IMR-90 (cell line): ENCODE data around the gene CALR. TPM values are rescaled to one million over a fixed set of nuclear protein-coding genes. Genes with fewer than 3 reads are reported as not detected.

Experiments
- ATAC-seq: fragments of 200-7000 bp; cut with Tn5 transposase; 2 replicates; pipeline ENCODE4 v1.9.1; 2020; ENCODE audit warnings: low read depth, mild to moderate bottlenecking, moderate library complexity
- BruUV-seq: library from RNA; stranded (reverse); fragments of 400-500 nt; replicated peaks from 2 replicates; lab custom pipeline; 2021; lab: Mats Ljungman, UMichigan
- CTCF ChIA-PET: fragments of 300-600 bp; formaldehyde crosslinking; extraction: SDS; loops from one replicate; lab custom pipeline; 2021; ENCODE audit warnings: antibody characterized with exemption; lab: Yijun Ruan, JAX
- POLR2A ChIA-PET: fragments of 300-600 bp; sonication (Branson Sonifier 250); formaldehyde crosslinking; loops from one replicate; lab custom pipeline; 2022; ENCODE audit warnings: antibody characterized with exemption; ENCODE audit not compliant: unreplicated experiment; lab: Charles Lee
- DNase-seq: peaks from one replicate; pipeline ENCODE4 v3.0.0; 2013
- H2AFZ ChIP-seq: replicated peaks from 2 replicates; pipeline ENCODE3; 2013; ENCODE audit warnings: low read length, mild to moderate bottlenecking; ENCODE audit not compliant: poor library complexity
- H2AK5ac ChIP-seq: 2 replicates; pipeline ENCODE4 v1.6.1; 2013; ENCODE audit warnings: low read depth, low read length, inconsistent platforms
- H2AK9ac ChIP-seq: replicated peaks from 2 replicates; pipeline ENCODE3; 2013; ENCODE audit warnings: mild to moderate bottlenecking, low read depth, low read length, moderate library complexity; ENCODE audit not compliant: poor library complexity
- H2BK120ac ChIP-seq: 2 replicates; pipeline ENCODE4 v1.6.1; 2013; ENCODE audit warnings: low read depth, low read length, inconsistent platforms
- H2BK15ac ChIP-seq: 3 replicates; pipeline ENCODE4 v1.6.1; 2013; ENCODE audit warnings: low read depth, low read length, inconsistent platforms
- H2BK20ac ChIP-seq: 2 replicates; pipeline ENCODE4 v1.6.1; 2013; ENCODE audit warnings: low read depth, mild to moderate bottlenecking, inconsistent platforms, low read length, moderate library complexity
- H2BK5ac ChIP-seq: 2 replicates; pipeline ENCODE4 v1.6.1; 2013; ENCODE audit warnings: mild to moderate bottlenecking, low read depth, low read length, inconsistent platforms; ENCODE audit not compliant: poor library complexity, severe bottlenecking
- H3K14ac ChIP-seq: replicated peaks from 2 replicates; pipeline ENCODE4 v1.6.1; 2013; ENCODE audit warnings: low read depth, low read length, inconsistent platforms
- H3K18ac ChIP-seq: 2 replicates; pipeline ENCODE4 v1.6.1; 2013; ENCODE audit warnings: low read depth, low read length, control low read depth
- H3K23ac ChIP-seq: 2 replicates; pipeline ENCODE4 v1.6.1; 2013; ENCODE audit warnings: low read depth, low read length, inconsistent platforms
- H3K27ac ChIP-seq: 2 replicates; pipeline ENCODE4 v1.5.1; 2013; ENCODE audit warnings: mild to moderate bottlenecking, control low read depth, low read length; ENCODE audit not compliant: insufficient read depth
- H3K27me3 ChIP-seq: 2 replicates; pipeline ENCODE4 v1.6.1; 2013; ENCODE audit warnings: low read length; ENCODE audit not compliant: control insufficient read depth, insufficient read depth
- H3K36me3 ChIP-seq: 2 replicates; pipeline ENCODE4 v1.6.1; 2013; ENCODE audit warnings: low read length, mixed read lengths; ENCODE audit not compliant: control insufficient read depth, insufficient read depth
- H3K4ac ChIP-seq: 2 replicates; pipeline ENCODE4 v1.6.1; 2013; ENCODE audit warnings: low read depth, low read length, inconsistent platforms
- H3K4me1 ChIP-seq: 2 replicates; pipeline ENCODE4 v1.6.1; 2013; ENCODE audit warnings: low read length, mixed read lengths; ENCODE audit not compliant: control insufficient read depth, insufficient read depth
- H3K4me2 ChIP-seq: 2 replicates; pipeline ENCODE4 v1.6.1; 2013; ENCODE audit warnings: low read depth, mild to moderate bottlenecking, control low read depth, low read length, moderate library complexity
- H3K4me3 ChIP-seq: 2 replicates; pipeline ENCODE4 v1.5.1; 2013; ENCODE audit warnings: low read depth, mild to moderate bottlenecking, control low read depth, low read length, moderate library complexity; ENCODE audit not compliant: insufficient read depth
- H3K56ac ChIP-seq: 2 replicates; pipeline ENCODE4 v1.6.1; 2013; ENCODE audit warnings: low read length, inconsistent platforms; ENCODE audit not compliant: insufficient read depth; ENCODE audit errors: extremely low read depth
- H3K79me1 ChIP-seq, 2 experiments: 2 replicates each; pipeline ENCODE4 v1.6.1; 2013; ENCODE audit warnings: low read length in 2 of 2, inconsistent platforms in 1 of 2, low read depth in 1 of 2
- H3K9ac ChIP-seq: 2 replicates; pipeline ENCODE4 v1.6.1; 2013; ENCODE audit warnings: low read depth, low read length, control low read depth
- H3K9me1 ChIP-seq: 2 replicates; pipeline ENCODE4 v1.6.1; 2013; ENCODE audit warnings: low read length, inconsistent platforms; ENCODE audit not compliant: insufficient read depth
- H3K9me3 ChIP-seq: 2 replicates; pipeline ENCODE4 v1.6.1; 2013; ENCODE audit warnings: low read length; ENCODE audit not compliant: control insufficient read depth, insufficient read depth
- H4K20me1 ChIP-seq: 2 replicates; pipeline ENCODE4 v1.6.1; 2013; ENCODE audit warnings: low read length, inconsistent platforms; ENCODE audit not compliant: insufficient read depth
- H4K5ac ChIP-seq: 2 replicates; pipeline ENCODE4 v1.6.1; 2013; ENCODE audit warnings: mild to moderate bottlenecking, low read depth, low read length, control low read depth
- H4K8ac ChIP-seq, 2 experiments: 2 replicates each; pipeline ENCODE4 v1.6.1; 2013; ENCODE audit warnings: low read depth in 2 of 2, low read length in 2 of 2, control low read depth in 1 of 2, inconsistent platforms in 1 of 2
- H4K91ac ChIP-seq: 2 replicates; pipeline ENCODE4 v1.6.1; 2013; ENCODE audit warnings: low read depth, low read length, inconsistent platforms; ENCODE audit not compliant: insufficient read depth
- BHLHE40 ChIP-seq: fragments of 150-350 bp; IDR thresholded peaks from 2 replicates; pipeline ENCODE4 v1.6.1; 2016; ENCODE audit warnings: mild to moderate bottlenecking, low read depth, low read length
- CHD1 ChIP-seq: IDR thresholded peaks from 2 replicates; pipeline ENCODE4 v1.6.1; 2012; ENCODE audit warnings: low read depth, low read length, improper control_type of control experiment
- MXI1 ChIP-seq: IDR thresholded peaks from 2 replicates; pipeline ENCODE4 v1.6.1; 2012; ENCODE audit warnings: low read depth, mild to moderate bottlenecking, low read length, moderate library complexity, borderline replicate concordance
- WGBS, 2 experiments: methylation state at CpG; one replicate each; pipeline versions ENCODE4 v1.1.5 to v1.1.7; 2013; ENCODE audit warnings: missing lambda C conversion rate in 2 of 2; ENCODE audit not compliant: insufficient read length in 1 of 2; ENCODE audit errors: extremely low coverage in 2 of 2; 5-methylcytosine and 5-hydroxymethylcytosine counted together
- dilution Hi-C: fragments of 300-500 bp; cut with HindIII; formaldehyde crosslinking; loops from one replicate; pipeline ENCODE4 v1.14.3; 2018; ENCODE audit warnings: low sequenced_read_pairs; ENCODE audit not compliant: unreplicated experiment
- in situ Hi-C: fragments of 300-500 bp; cut with MboI; formaldehyde crosslinking; loops from 3 replicates; pipeline ENCODE4 v1.14.3; 2019; ENCODE audit warnings: low sequenced_read_pairs, inconsistent platforms, mixed read lengths
- intact Hi-C: fragments of 100-400 bp; cut with micrococcal nuclease; formaldehyde crosslinking; loops from 2 replicates; pipeline ENCODE4 v1.10.0; 2022
- polyA plus RNA-seq, 3 experiments: library from polyadenylated mRNA; depleted of rRNA; stranded (reverse); fragments of >200 nt; gene quantifications; 2 replicates each; pipeline ENCODE4 v1.2.3, GENCODE V29; 2012; ENCODE audit warnings: low replicate concordance in 1 of 3
- total RNA-seq: library from RNA; depleted of rRNA; stranded (reverse); fragments of >200 nt; gene quantifications from 2 replicates; pipeline ENCODE4 v1.2.3, GENCODE V29; 2012
- TF ChIP-seq, protein P1 (sequence below): fragments of 150-350 bp; IDR thresholded peaks from 2 replicates; pipeline ENCODE4 v1.6.1; 2016; ENCODE audit warnings: low read depth, mild to moderate bottlenecking, low read length, moderate library complexity, borderline replicate concordance

The CALR gene
- total and polyA plus RNA-seq, 2 of the 4 experiments (the other 2 are of a cell fraction): 1,932 to 3,358 TPM

DNA sequence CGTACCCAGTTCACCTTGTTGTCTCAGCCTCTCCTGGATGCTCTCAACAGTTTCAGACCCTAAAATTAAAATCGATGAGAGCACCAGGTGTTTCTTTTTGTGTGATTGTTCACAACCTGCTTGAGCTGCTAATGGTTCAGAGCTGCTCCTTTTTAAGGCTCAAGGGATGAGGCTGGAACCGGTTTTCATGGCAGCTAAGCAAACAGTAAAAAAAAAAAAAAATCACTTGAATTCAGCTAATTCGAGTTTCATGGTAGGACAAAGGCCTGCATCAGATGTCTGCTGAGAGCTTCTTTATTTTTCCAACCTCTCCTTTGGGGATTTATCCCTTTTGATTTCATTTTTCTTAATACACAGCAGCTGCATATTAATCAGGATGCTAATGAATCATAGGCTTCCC lies 25.8 kb upstream of the CALR start:
- WGBS, 2 experiments: 10% methylated on average over 2 of the region's 4 CpGs; no CpG with 5 or more reads in 1 of the 2 experiments
- TF ChIP-seq BHLHE40 (no peak), MXI1 (no peak), CHD1 (no peak)
- TF ChIP-seq, protein P1, sequence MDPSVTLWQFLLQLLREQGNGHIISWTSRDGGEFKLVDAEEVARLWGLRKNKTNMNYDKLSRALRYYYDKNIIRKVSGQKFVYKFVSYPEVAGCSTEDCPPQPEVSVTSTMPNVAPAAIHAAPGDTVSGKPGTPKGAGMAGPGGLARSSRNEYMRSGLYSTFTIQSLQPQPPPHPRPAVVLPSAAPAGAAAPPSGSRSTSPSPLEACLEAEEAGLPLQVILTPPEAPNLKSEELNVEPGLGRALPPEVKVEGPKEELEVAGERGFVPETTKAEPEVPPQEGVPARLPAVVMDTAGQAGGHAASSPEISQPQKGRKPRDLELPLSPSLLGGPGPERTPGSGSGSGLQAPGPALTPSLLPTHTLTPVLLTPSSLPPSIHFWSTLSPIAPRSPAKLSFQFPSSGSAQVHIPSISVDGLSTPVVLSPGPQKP: no peak
- dilution Hi-C loops: no loop called here
- BruUV-seq: no TSS peak
- ATAC-seq (no peak; the same call in 1 of the 2 replicates), DNase-seq (no peak)
- H3K9me3 ChIP-seq: no peaks in the 10 kb centered on the region
- in situ Hi-C loops: no loop called here
- no peak overlapping the region for H2BK20ac ChIP-seq
- H3K27ac ChIP-seq: no peak overlapping the region
- H3K4me3 ChIP-seq: no peak overlapping the region
- H2AFZ ChIP-seq: peak overlapping the region; percentile 79
- H3K4me1 ChIP-seq: peaks cover 6% of the 10 kb centered on the region
- no peak overlapping the region for H3K9ac ChIP-seq
- no peaks in the 10 kb centered on the region for H3K36me3 ChIP-seq
- H3K4me2 ChIP-seq: peak overlapping the region; percentile 4; the same call in 1 of the 2 replicates
- H4K91ac ChIP-seq: no peak overlapping the region
- H3K18ac ChIP-seq: no peak overlapping the region
- no peak overlapping the region for H3K14ac ChIP-seq
- CTCF ChIA-PET: no interaction called here
- no peaks in the 10 kb centered on the region for H3K27me3 ChIP-seq
- no peak overlapping the region for H2BK15ac ChIP-seq
- no peak overlapping the region for H2AK5ac ChIP-seq
- no peaks in the 10 kb centered on the region for H4K20me1 ChIP-seq
- H2AK9ac ChIP-seq: no peak overlapping the region
- no peaks in the 10 kb centered on the region for H3K79me1 ChIP-seq
- H3K9me1 ChIP-seq: no peaks in the 10 kb centered on the region
- H3K56ac ChIP-seq: no peak overlapping the region
- intact Hi-C loops: no loop called here
- no peak overlapping the region for H2BK5ac ChIP-seq
- 0 out of 4 replicates have a peak overlapping the region, but pooled peaks of 1 of the 2 experiments have one; percentile 41 for H4K8ac ChIP-seq
- no peak overlapping the region for H3K4ac ChIP-seq
- POLR2A ChIA-PET: no interaction called here
- no peak overlapping the region for H2BK120ac ChIP-seq
- H4K5ac ChIP-seq: no peak overlapping the region; the same call in 1 of the 2 replicates
- 0 out of 2 replicates have a peak overlapping the region, but pooled peaks have one; percentile 23 for H3K23ac ChIP-seq
